Measurements from ENCODE around the gene CTSF. TPM values are rescaled to one million over a fixed set of nuclear protein-coding genes. Genes with fewer than 3 reads are reported as not detected.

Gene CTSF
- total RNA-seq, 1 experiment from 2014 or later = 4.5 TPM

GRCh38 chr11:66570079-66570849 is 1.9 kb upstream of the CTSF start:
- H3K4me3 ChIP-seq = no peak overlapping the region
- no peaks in the 10 kb centered on the region for H3K36me3 ChIP-seq
- DNase-seq = no peak
- no peak overlapping the region for H3K27ac ChIP-seq
- no peaks in the 10 kb centered on the region for H3K27me3 ChIP-seq
- H3K9me3 ChIP-seq (replicated peaks) = no peaks in the 10 kb centered on the region
- no peaks in the 10 kb centered on the region for H3K4me1 ChIP-seq

DNA sequence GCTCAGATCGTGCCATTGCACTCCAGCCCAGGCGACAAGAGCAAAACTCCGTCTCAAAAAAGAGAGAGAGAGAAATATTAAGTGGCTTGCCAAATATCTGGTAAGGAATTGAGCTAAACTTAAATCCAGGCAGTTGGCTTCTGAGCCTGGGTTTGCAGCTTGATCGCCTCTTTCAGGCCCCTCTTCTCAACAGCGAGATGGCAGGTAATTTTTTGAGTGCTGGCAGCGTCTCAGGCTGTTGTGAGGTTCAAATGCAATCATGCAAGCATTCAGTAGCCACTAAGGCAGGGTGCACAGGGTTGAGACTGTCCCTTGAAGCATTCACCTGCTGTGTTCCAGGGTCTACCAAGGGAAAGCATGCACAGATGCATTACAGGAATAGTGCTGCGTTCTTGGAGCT is 670 bp upstream of the CTSF start:
- no peaks in the 10 kb centered on the region for H3K27me3 ChIP-seq
- H3K9me3 ChIP-seq (replicated peaks) = no peaks in the 10 kb centered on the region
- DNase-seq = no peak
- H3K4me3 ChIP-seq = no peak overlapping the region
- no peak overlapping the region for H3K27ac ChIP-seq
- no peaks in the 10 kb centered on the region for H3K4me1 ChIP-seq
- no peaks in the 10 kb centered on the region for H3K36me3 ChIP-seq

GRCh38 chr11:66567787-66568123 is 651 bp downstream of the CTSF start:
- DNase-seq = no peak
- H3K4me1 ChIP-seq = no peaks in the 10 kb centered on the region

GRCh38 chr11:66566221-66566620 is 2.2 kb downstream of the CTSF start:
- Histone ChIP-seq H3K27me3 (no peaks in the 10 kb centered on the region), H3K4me3 (no peak overlapping the region), H3K4me1 (no peaks in the 10 kb centered on the region), H3K27ac (no peak overlapping the region), H3K9me3 (replicated peaks) (no peaks in the 10 kb centered on the region), H3K36me3 (no peaks in the 10 kb centered on the region)
- no peak for DNase-seq

More at GRCh38 chr11:66567787-66568123, 651 bp downstream of the CTSF start:
- no peak overlapping the region for H3K27ac ChIP-seq
- peak overlapping the region; percentile 63 for H3K4me3 ChIP-seq
- H3K36me3 ChIP-seq = no peaks in the 10 kb centered on the region
- no peaks in the 10 kb centered on the region for H3K27me3 ChIP-seq
- H3K9me3 ChIP-seq (replicated peaks) = no peaks in the 10 kb centered on the region

- H3K27me3 ChIP-seq = no peaks in the 10 kb centered on the region
- no peak for DNase-seq
- H3K4me1 ChIP-seq = no peaks in the 10 kb centered on the region
- H3K27ac ChIP-seq = no peak overlapping the region
- no peaks in the 10 kb centered on the region for H3K36me3 ChIP-seq
- no peaks in the 10 kb centered on the region for H3K9me3 ChIP-seq (replicated peaks)
- H3K4me3 ChIP-seq = no peak overlapping the region
These were observed 3.4 kb downstream of the CTSF start for GRCh38 chr11:66564984-66565383.

- no peak for DNase-seq
- no peaks in the 10 kb centered on the region for H3K27me3 ChIP-seq
- no peaks in the 10 kb centered on the region for H3K9me3 ChIP-seq (replicated peaks)
These were observed 3.9 kb downstream of the CTSF start for GRCh38 chr11:66564538-66564937.

GRCh38 chr11:66563832-66564231 is 4.6 kb downstream of the CTSF start:
- no peak overlapping the region for H3K27ac ChIP-seq
- H3K27me3 ChIP-seq = no peaks in the 10 kb centered on the region
- H3K9me3 ChIP-seq (replicated peaks) = no peaks in the 10 kb centered on the region
- no peaks in the 10 kb centered on the region for H3K4me1 ChIP-seq
- DNase-seq = no peak
- no peak overlapping the region for H3K4me3 ChIP-seq
- H3K36me3 ChIP-seq = no peaks in the 10 kb centered on the region

More at GRCh38 chr11:66564538-66564937, 3.9 kb downstream of the CTSF start:
- H3K4me3 ChIP-seq = no peak overlapping the region
- no peaks in the 10 kb centered on the region for H3K4me1 ChIP-seq
- H3K27ac ChIP-seq = no peak overlapping the region
- no peaks in the 10 kb centered on the region for H3K36me3 ChIP-seq

DNA sequence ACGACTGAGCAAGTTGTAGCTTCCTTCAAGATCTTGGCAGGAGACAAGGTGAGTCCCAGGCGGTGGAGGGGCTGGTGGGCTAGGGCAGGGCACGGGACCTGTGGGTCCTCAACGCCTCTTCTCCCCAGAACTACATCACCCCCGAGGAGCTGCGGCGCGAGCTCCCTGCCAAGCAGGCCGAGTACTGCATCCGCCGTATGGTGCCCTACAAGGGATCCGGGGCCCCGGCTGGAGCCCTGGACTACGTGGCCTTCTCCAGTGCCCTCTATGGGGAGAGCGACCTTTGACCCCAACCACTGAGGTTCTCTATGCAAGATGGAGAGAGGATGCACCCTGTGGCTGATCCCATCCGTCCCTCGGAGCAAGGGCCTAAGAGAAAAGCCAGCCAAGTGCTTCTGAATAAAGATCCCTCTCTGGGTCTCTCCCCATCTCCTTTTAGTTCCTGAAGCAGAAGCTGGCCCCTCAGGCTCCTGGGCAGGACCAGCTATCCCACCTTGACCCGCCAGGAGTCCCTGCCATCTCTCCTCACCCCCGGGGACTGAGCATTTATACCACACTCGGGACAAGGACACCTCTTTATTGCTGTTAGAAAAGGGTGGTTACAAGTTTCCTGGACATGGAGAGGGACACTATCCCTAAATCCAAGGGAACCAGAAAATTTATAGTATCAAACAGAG is 5.4 kb downstream of the CTSF start:
- Histone ChIP-seq H3K27ac (no peak overlapping the region), H3K9me3 (replicated peaks) (no peaks in the 10 kb centered on the region), H3K27me3 (no peaks in the 10 kb centered on the region), H3K4me3 (no peak overlapping the region), H3K36me3 (no peaks in the 10 kb centered on the region), H3K4me1 (no peaks in the 10 kb centered on the region)
- no peak for DNase-seq

DNA sequence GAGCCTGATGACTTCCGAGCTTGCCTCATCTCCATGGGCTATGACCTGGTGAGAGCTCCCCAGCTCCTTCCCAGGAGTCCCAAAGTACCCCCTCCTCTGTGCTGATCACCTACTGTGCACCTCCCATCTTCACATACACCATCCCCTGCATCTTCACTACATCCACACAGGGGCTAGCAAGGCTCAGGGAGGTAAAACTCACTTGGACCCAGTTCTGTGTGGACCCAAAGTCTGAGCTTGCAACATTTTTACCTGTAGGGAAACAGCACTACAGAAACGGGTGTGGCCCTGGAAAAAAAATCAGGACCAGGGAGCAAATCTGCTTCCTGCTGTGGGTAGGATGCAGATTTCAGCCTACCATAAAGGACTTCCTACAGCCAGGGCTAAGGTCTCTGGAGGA is 6.1 kb downstream of the CTSF start:
- H3K36me3 ChIP-seq = no peaks in the 10 kb centered on the region
- no peak for DNase-seq
- H3K4me1 ChIP-seq = no peaks in the 10 kb centered on the region
- no peak overlapping the region for H3K4me3 ChIP-seq
- no peak overlapping the region for H3K27ac ChIP-seq
- no peaks in the 10 kb centered on the region for H3K27me3 ChIP-seq
- no peaks in the 10 kb centered on the region for H3K9me3 ChIP-seq (replicated peaks)

DNA sequence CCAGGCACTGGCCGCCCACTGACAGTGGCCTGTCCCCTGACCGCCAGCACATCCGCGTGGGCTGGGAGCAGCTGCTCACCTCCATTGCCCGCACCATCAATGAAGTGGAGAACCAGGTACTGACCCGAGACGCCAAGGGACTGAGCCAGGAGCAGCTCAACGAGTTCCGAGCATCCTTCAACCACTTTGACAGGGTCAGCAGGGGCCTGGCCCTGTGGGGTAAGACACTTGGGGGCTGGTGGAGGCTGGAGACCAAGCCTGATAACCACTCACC is 6.5 kb downstream of the CTSF start:
- Histone ChIP-seq H3K4me3 (no peak overlapping the region), H3K9me3 (replicated peaks) (no peaks in the 10 kb centered on the region), H3K27me3 (no peaks in the 10 kb centered on the region), H3K4me1 (no peaks in the 10 kb centered on the region), H3K36me3 (no peaks in the 10 kb centered on the region), H3K27ac (no peak overlapping the region)
- DNase-seq = no peak

DNA sequence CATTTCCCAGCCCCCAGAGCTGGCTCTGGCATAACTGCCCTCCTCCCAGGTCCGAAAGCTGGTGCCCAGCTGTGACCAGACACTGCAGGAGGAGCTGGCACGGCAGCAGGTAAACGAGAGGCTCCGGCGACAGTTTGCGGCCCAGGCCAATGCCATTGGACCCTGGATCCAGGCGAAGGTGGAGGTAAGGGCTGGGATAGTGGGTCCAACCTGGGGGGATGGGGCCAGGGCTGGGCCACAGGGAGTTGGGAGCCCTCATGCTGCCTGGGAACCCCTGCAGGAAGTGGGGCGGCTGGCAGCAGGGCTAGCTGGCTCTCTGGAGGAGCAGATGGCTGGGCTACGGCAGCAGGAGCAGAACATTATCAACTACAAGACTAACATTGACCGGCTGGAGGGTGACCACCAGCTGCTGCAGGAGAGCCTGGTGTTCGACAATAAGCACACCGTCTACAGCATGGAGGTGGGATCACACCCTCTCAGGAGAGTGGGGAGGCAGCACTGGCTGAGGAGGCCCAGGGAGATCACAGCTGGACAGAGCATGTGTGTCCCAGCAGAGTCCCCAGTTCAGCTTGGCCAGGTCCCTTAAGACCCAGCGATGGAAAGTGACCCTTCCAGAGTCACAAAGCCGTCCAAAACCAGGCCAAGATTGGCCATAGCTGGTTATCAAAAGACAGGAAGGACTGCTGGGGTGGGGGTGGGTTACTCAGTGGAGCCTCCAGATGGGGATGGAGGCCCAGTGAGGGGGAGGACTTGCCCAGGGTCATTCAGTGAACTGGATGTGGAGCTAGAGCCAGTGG is 7.0 kb downstream of the CTSF start:
- H3K36me3 ChIP-seq = no peaks in the 10 kb centered on the region
- H3K27ac ChIP-seq = no peak overlapping the region
- no peak for DNase-seq
- H3K4me1 ChIP-seq = no peaks in the 10 kb centered on the region
- no peak overlapping the region for H3K4me3 ChIP-seq
- H3K9me3 ChIP-seq (replicated peaks) = no peaks in the 10 kb centered on the region
- H3K27me3 ChIP-seq = no peaks in the 10 kb centered on the region

- no peak overlapping the region for H3K27ac ChIP-seq
- no peaks in the 10 kb centered on the region for H3K36me3 ChIP-seq
- H3K9me3 ChIP-seq (replicated peaks) = no peaks in the 10 kb centered on the region
- no peak overlapping the region for H3K4me3 ChIP-seq
- DNase-seq = no peak
- H3K4me1 ChIP-seq = no peaks in the 10 kb centered on the region
- no peaks in the 10 kb centered on the region for H3K27me3 ChIP-seq
These were observed 8.3 kb downstream of the CTSF start for GRCh38 chr11:66559866-66560676.

- Histone ChIP-seq H3K9me3 (replicated peaks) (no peaks in the 10 kb centered on the region), H3K36me3 (no peaks in the 10 kb centered on the region), H3K4me1 (no peaks in the 10 kb centered on the region), H3K4me3 (no peak overlapping the region), H3K27me3 (no peaks in the 10 kb centered on the region), H3K27ac (no peak overlapping the region)
- no peak for DNase-seq
These were observed 9.1 kb downstream of the CTSF start for GRCh38 chr11:66559142-66559865.

- no peaks in the 10 kb centered on the region for H3K9me3 ChIP-seq (replicated peaks)
- H3K36me3 ChIP-seq = no peaks in the 10 kb centered on the region
- no peak overlapping the region for H3K27ac ChIP-seq
- no peaks in the 10 kb centered on the region for H3K4me1 ChIP-seq
- no peaks in the 10 kb centered on the region for H3K27me3 ChIP-seq
- no peak overlapping the region for H3K4me3 ChIP-seq
- DNase-seq = no peak
These were observed 10.6 kb downstream of the CTSF start for GRCh38 chr11:66557733-66558326.
